ENCODE measurements around the gene BCL2L12.

Gene BCL2L12

DNA sequence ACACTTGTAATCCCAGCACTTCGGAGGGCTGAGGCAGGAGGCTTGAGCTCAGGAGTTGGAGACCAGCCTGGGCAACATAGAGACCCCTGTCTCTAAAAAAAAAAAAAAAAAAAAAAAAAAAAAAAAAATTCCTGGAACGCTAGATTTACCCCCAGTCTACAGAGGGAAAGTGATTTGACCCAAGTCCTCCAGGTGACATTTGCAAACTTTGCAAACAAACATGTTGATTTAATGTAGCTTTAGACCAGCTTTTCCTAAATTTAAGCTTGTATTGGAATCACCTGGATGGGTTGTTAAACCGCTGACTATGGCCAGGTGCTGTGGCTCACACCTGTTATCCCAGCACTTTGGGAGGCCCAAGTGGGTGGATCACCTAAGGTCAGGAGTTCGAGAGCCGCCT lies 33.6 kb downstream of the BCL2L12 start:
- H3K27ac ChIP-seq, result no peak overlapping the region
- TF ChIP-seq FOXP2 (optimal IDR thresholded peaks at IDR 0.05; ENCODE audit: control extremely low read depth, extremely low read length, insufficient read depth) (no peak), POLR2AphosphoS5 (IDR thresholded peaks at IDR 0.05; ENCODE audit: borderline replicate concordance, low read depth, low read length) (no peak), EZH2 (IDR thresholded peaks at IDR 0.05) (no peak)
- H3K4me3 ChIP-seq, result no peak overlapping the region
- no peak overlapping the region for H3K9ac ChIP-seq (ENCODE audit: insufficient read length)
- no peaks in the 10 kb centered on the region for H3K36me3 ChIP-seq (ENCODE audit: insufficient read depth, low read length)
- no peak for DNase-seq (ENCODE audit: low read depth, low spot score)
- no peaks in the 10 kb centered on the region for H3K9me3 ChIP-seq (ENCODE audit: low read depth, low read length)

- no peaks in the 10 kb centered on the region for H3K9me3 ChIP-seq (ENCODE audit: low read depth, low read length)
- no peak overlapping the region for H3K9ac ChIP-seq (ENCODE audit: insufficient read length)
- 0 out of 2 replicates have a peak overlapping the region, but pooled peaks have one; percentile 8 for H3K27ac ChIP-seq
- H3K36me3 ChIP-seq (ENCODE audit: insufficient read depth, low read length), result no peaks in the 10 kb centered on the region
- no peak overlapping the region for H3K4me3 ChIP-seq
- DNase-seq (ENCODE audit: low read depth, low spot score), result no peak
- TF ChIP-seq FOXP2 (optimal IDR thresholded peaks at IDR 0.05; ENCODE audit: control extremely low read depth, extremely low read length, insufficient read depth) (no peak), POLR2AphosphoS5 (IDR thresholded peaks at IDR 0.05; ENCODE audit: borderline replicate concordance, low read depth, low read length) (no peak), EZH2 (IDR thresholded peaks at IDR 0.05) (no peak)
Observed at GRCh38 chr19:49700563-49700962, 34.8 kb downstream of the BCL2L12 start.

DNA sequence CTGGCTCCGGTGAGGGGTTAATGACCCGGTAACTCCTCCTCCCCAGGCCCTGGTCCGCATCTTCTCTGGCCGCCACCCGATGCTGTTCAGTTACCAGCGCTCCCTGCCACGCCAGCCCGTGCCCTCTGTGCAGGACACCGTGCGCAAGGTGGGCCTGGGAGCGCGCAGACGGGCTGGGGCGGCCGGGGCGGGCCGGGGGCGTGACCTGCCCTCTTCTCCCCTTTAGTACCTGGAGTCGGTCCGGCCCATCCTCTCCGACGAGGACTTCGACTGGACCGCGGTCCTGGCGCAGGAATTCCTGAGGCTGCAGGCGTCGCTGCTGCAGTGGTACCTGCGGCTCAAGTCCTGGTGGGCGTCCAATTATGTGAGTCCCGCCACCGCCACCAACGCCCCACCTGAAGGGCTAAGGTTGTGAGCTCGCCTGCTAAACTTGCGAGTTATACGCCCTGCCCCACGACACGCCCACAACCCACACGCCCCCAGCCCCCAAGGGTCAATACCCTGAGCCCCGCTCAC lies 35.6 kb downstream of the BCL2L12 start:
- no peaks in the 10 kb centered on the region for H3K36me3 ChIP-seq (ENCODE audit: insufficient read depth, low read length)
- no peak for TF ChIP-seq EZH2 (IDR thresholded peaks at IDR 0.05)
- no peak overlapping the region for H3K4me3 ChIP-seq
- no peak overlapping the region for H3K27ac ChIP-seq
- H3K9me3 ChIP-seq (ENCODE audit: low read depth, low read length), result no peaks in the 10 kb centered on the region
- no peak overlapping the region for H3K9ac ChIP-seq (ENCODE audit: insufficient read length)
- no peak for DNase-seq (ENCODE audit: low read depth, low spot score)

DNA sequence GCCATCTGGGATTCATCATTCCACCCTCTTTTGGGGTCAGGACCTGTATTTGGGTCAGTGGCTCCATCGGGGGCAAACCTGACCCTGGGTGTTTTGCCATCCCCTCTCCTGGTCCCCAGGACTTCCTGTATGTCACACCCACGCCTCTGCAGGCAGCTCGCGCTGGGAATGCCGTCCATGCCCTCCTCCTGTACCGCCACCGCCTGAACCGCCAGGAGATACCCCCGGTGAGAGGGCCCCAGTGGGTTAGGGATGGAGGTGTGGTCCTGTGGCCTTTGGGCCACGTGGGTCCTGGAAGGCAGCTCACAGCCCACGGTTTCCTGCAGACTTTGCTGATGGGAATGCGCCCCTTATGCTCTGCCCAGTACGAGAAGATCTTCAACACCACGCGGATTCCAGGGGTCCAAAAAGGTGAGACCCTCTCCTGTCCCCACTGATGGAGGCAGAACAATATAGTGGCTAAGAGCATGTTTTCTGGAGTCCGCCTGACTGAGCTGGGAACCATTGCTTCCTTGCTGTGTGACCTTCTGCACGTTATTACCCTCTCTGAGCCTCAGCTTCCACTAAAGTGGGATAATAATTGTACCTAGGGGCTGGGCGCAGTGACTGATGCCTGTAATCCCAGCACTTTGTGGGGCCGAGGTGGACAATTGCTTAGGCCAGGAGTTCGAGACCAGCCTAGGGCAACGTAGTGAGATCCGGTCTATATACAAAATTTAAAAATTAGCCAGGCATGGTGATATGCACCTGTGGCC lies 39.3 kb downstream of the BCL2L12 start:
- no peak for TF ChIP-seq POLR2AphosphoS5 (IDR thresholded peaks at IDR 0.05; ENCODE audit: borderline replicate concordance, low read depth, low read length)
- no peak for TF ChIP-seq FOXP2 (optimal IDR thresholded peaks at IDR 0.05; ENCODE audit: control extremely low read depth, extremely low read length, insufficient read depth)
- TF ChIP-seq EZH2 (IDR thresholded peaks at IDR 0.05), result no peak
- H3K4me3 ChIP-seq, result no peak overlapping the region
- H3K9me3 ChIP-seq (ENCODE audit: low read depth, low read length), result no peaks in the 10 kb centered on the region
- no peaks in the 10 kb centered on the region for H3K36me3 ChIP-seq (ENCODE audit: insufficient read depth, low read length)
- DNase-seq (ENCODE audit: low read depth, low spot score), result no peak
- H3K27ac ChIP-seq, result no peak overlapping the region
- H3K9ac ChIP-seq (ENCODE audit: insufficient read length), result no peak overlapping the region

DNA sequence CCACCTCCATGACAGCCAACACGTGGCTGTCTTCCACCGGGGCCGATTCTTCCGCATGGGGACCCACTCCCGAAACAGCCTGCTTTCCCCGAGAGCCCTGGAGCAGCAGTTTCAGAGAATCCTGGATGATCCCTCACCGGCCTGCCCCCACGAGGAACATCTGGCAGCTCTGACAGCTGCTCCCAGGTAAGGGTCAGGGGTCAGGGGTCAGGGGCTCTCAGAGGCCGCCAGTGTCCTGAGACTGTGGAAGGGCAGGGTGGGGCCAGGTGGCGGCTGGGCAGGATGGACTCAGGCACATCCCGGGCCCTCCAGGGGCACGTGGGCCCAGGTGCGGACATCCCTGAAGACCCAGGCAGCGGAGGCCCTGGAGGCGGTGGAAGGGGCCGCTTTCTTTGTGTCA lies 40.2 kb downstream of the BCL2L12 start:
- H3K27ac ChIP-seq, result no peak overlapping the region
- no peaks in the 10 kb centered on the region for H3K9me3 ChIP-seq (ENCODE audit: low read depth, low read length)
- no peak for TF ChIP-seq EZH2 (IDR thresholded peaks at IDR 0.05)
- no peak for TF ChIP-seq FOXP2 (optimal IDR thresholded peaks at IDR 0.05; ENCODE audit: control extremely low read depth, extremely low read length, insufficient read depth)
- no peak for TF ChIP-seq POLR2AphosphoS5 (IDR thresholded peaks at IDR 0.05; ENCODE audit: borderline replicate concordance, low read depth, low read length)
- no peak overlapping the region for H3K9ac ChIP-seq (ENCODE audit: insufficient read length)
- no peak overlapping the region for H3K4me3 ChIP-seq
- no peak for DNase-seq (ENCODE audit: low read depth, low spot score)
- H3K36me3 ChIP-seq (ENCODE audit: insufficient read depth, low read length), result no peaks in the 10 kb centered on the region

DNA sequence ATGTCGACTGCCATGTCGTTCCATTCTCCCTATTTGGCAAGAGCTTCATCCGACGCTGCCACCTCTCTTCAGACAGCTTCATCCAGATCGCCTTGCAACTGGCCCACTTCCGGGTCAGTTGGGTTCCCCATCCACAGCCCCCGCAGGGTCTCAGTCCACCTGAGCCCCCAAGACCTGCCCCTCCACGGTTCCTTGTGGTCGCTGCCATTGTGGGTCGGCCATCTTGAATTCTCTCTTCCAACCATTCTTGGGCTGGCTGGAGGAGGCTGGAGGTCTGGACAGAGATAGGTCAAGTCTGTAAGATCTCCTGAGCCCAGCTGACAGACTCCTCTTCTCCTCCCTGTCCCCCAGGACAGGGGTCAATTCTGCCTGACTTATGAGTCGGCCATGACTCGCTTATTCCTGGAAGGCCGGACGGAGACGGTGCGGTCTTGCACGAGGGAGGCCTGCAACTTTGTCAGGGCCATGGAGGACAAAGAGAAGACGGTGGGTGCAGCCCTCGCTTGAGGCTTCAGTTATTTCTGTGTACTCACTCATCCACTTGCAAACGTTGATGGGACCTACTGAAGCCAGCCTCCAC lies 44.7 kb downstream of the BCL2L12 start:
- Histone ChIP-seq H3K9me3 (ENCODE audit: low read depth, low read length) (no peaks in the 10 kb centered on the region), H3K36me3 (ENCODE audit: insufficient read depth, low read length) (no peaks in the 10 kb centered on the region), H3K4me3 (no peak overlapping the region), H3K9ac (ENCODE audit: insufficient read length) (no peak overlapping the region), H3K27ac (no peak overlapping the region)
- DNase-seq (ENCODE audit: low read depth, low spot score), result no peak
- no peak for TF ChIP-seq POLR2AphosphoS5 (IDR thresholded peaks at IDR 0.05; ENCODE audit: borderline replicate concordance, low read depth, low read length)
- no peak for TF ChIP-seq FOXP2 (optimal IDR thresholded peaks at IDR 0.05; ENCODE audit: control extremely low read depth, extremely low read length, insufficient read depth)
- no peak for TF ChIP-seq EZH2 (IDR thresholded peaks at IDR 0.05)

- Histone ChIP-seq H3K27ac (no peak overlapping the region), H3K36me3 (ENCODE audit: insufficient read depth, low read length) (no peaks in the 10 kb centered on the region), H3K9me3 (ENCODE audit: low read depth, low read length) (no peaks in the 10 kb centered on the region), H3K9ac (ENCODE audit: insufficient read length) (no peak overlapping the region), H3K4me3 (no peak overlapping the region)
- DNase-seq (ENCODE audit: low read depth, low spot score), result no peak
- no peak for TF ChIP-seq FOXP2 (optimal IDR thresholded peaks at IDR 0.05; ENCODE audit: control extremely low read depth, extremely low read length, insufficient read depth)
Observed at GRCh38 chr19:49712397-49712859, 46.7 kb downstream of the BCL2L12 start.

- Histone ChIP-seq H3K27ac (no peak overlapping the region), H3K9ac (ENCODE audit: insufficient read length) (no peak overlapping the region), H3K36me3 (ENCODE audit: insufficient read depth, low read length) (no peaks in the 10 kb centered on the region), H3K9me3 (ENCODE audit: low read depth, low read length) (no peaks in the 10 kb centered on the region), H3K4me3 (no peak overlapping the region)
- DNase-seq (ENCODE audit: low read depth, low spot score), result no peak
- TF ChIP-seq POLR2AphosphoS5 (IDR thresholded peaks at IDR 0.05; ENCODE audit: borderline replicate concordance, low read depth, low read length), result no peak
- no peak for TF ChIP-seq FOXP2 (optimal IDR thresholded peaks at IDR 0.05; ENCODE audit: control extremely low read depth, extremely low read length, insufficient read depth)
- no peak for TF ChIP-seq EZH2 (IDR thresholded peaks at IDR 0.05)
Observed at GRCh38 chr19:49713236-49713845, 47.6 kb downstream of the BCL2L12 start.

Measured in SK-N-MC (cell line).